ENCODE measurements around the gene CCDC87. TPM values are rescaled to one million over a fixed set of nuclear protein-coding genes. Genes with fewer than 3 reads are reported as not detected.

The CCDC87 gene
- total and polyA plus RNA-seq, 9 donors, result 0.13 to 0.60 (median 0.45) TPM

DNA sequence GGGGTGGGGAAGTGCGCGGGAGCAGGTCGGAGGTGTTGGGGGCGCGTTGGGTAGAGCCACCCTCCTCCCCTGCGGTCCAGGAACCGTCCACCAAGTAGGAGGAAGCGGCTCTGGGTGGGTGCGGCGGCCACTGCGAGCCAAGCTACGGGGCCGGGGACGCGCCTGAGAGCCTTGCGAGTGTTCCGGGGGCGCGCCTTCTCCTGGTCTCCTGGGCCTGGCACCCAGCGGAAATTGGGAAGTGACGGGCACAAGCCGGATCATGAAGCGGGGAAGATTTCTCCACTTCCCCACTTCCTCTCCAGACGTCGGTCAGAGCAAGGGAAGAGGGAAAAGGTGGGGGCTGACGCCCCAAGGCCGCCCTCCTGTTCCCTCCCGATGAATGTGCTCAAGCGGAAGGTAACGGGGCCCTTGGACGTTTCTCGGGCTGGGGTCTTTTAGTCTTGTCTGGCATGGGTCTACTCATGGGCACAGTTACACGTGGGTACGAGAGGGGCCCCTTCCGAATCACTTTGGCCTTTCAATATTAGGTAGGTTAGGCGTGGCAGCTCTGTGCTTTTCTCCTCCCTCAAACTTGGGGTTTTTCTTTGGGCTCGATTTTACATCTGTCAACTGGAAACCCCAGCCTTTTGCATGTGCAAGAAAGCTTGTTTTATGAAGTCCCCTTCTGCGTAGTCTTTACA lies 24.4 kb upstream of the CCDC87 start:
- Histone ChIP-seq H3K27ac (peak overlapping the region; percentile 77 to 92), H3K4me1 (ENCODE audit: insufficient read depth) (peaks cover 15% of the 10 kb centered on the region), H3K36me3 (no peaks in the 10 kb centered on the region), H3K27me3 (no peaks in the 10 kb centered on the region), H3K4me3 (peak overlapping the region; percentile 96), H3K9me3 (no peaks in the 10 kb centered on the region)
- no peak for DNase-seq
- TF ChIP-seq POLR2A (IDR thresholded peaks at IDR 0.05), result no peak
- TF ChIP-seq, protein P1, sequence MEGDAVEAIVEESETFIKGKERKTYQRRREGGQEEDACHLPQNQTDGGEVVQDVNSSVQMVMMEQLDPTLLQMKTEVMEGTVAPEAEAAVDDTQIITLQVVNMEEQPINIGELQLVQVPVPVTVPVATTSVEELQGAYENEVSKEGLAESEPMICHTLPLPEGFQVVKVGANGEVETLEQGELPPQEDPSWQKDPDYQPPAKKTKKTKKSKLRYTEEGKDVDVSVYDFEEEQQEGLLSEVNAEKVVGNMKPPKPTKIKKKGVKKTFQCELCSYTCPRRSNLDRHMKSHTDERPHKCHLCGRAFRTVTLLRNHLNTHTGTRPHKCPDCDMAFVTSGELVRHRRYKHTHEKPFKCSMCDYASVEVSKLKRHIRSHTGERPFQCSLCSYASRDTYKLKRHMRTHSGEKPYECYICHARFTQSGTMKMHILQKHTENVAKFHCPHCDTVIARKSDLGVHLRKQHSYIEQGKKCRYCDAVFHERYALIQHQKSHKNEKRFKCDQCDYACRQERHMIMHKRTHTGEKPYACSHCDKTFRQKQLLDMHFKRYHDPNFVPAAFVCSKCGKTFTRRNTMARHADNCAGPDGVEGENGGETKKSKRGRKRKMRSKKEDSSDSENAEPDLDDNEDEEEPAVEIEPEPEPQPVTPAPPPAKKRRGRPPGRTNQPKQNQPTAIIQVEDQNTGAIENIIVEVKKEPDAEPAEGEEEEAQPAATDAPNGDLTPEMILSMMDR (IDR thresholded peaks at IDR 0.05), result no peak
- no peak for TF ChIP-seq EP300 (IDR thresholded peaks at IDR 0.05)
- intact Hi-C loops (cut with DNase I), result no loop called here
- WGBS, 3 donors, result 0 to 1% (median 1%) methylated on average over 38 of the region's 38 CpGs

GRCh38 chr11:66616379-66617154 lies 23.7 kb upstream of the CCDC87 start, which contains the start of gene RBM14:
Gene RBM14 (plus strand): TSS chr11:66616630. CDS start chr11:66616721, 91 bp downstream.
- intact Hi-C loops (cut with DNase I), result no loop called here
- peak within 1 kb of the TSS; percentile 77 to 92 for H3K27ac ChIP-seq
- peak; percentile 98 to 99 (median 99) for DNase-seq
- no peaks in the 10 kb centered on the region for H3K9me3 ChIP-seq
- TF ChIP-seq POLR2A (IDR thresholded peaks at IDR 0.05), result peak; percentile 100
- TF ChIP-seq, protein P1 (IDR thresholded peaks at IDR 0.05), result peak in 1 of 3 donors; percentile 18
- no peak for TF ChIP-seq EP300 (IDR thresholded peaks at IDR 0.05)
- H3K4me1 ChIP-seq (ENCODE audit: insufficient read depth), result peaks cover 15% of the 10 kb centered on the region
- WGBS, 3 donors, result 0 to 1% (median 1%) methylated on average over 72 to 90 of the region's 90 CpGs
- no peaks in the 10 kb centered on the region for H3K36me3 ChIP-seq
- H3K27me3 ChIP-seq, result no peaks in the 10 kb centered on the region
- H3K4me3 ChIP-seq, result peak within 1 kb of the TSS; percentile 96

- Histone ChIP-seq H3K27ac (no peak overlapping the region), H3K4me3 (no peak overlapping the region), H3K9me3 (no peaks in the 10 kb centered on the region), H3K36me3 (no peaks in the 10 kb centered on the region), H3K27me3 (no peaks in the 10 kb centered on the region), H3K4me1 (ENCODE audit: insufficient read depth) (peaks cover 12% of the 10 kb centered on the region)
- WGBS, 3 donors, result 78 to 86% (median 80%) methylated on average over 13 of the region's 13 CpGs
- no peak for DNase-seq
- TF ChIP-seq, protein P1 (IDR thresholded peaks at IDR 0.05), result no peak
- no peak for TF ChIP-seq EP300 (IDR thresholded peaks at IDR 0.05)
- no peak for TF ChIP-seq POLR2A (IDR thresholded peaks at IDR 0.05)
- intact Hi-C loops (cut with DNase I), result no loop called here
These were observed 21.2 kb upstream of the CCDC87 start for GRCh38 chr11:66614073-66614472.

DNA sequence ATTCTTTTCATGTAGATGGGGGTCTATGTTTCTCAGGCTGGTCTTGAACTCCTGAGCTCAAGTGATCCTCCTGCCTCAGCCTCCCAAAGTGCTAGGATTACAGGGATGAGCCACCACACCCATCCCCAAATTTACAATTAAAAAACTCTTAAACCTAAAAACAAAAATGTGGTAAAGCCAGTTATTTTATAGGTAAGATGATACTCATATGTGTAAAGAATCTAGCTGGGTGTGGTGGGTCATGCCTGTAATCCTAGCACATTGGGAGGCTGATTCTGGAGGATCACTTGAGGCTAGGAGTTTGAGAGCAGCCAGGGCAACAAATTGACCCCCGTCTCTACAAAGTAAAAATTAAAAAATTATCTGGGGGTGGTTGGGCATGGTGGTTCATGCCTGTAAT lies 19.6 kb upstream of the CCDC87 start:
- Histone ChIP-seq H3K27ac (no peak overlapping the region), H3K36me3 (no peaks in the 10 kb centered on the region), H3K9me3 (no peaks in the 10 kb centered on the region), H3K27me3 (no peaks in the 10 kb centered on the region), H3K4me1 (ENCODE audit: insufficient read depth) (peaks cover 2% of the 10 kb centered on the region), H3K4me3 (no peak overlapping the region)
- intact Hi-C loops (cut with DNase I), result no loop called here
- TF ChIP-seq POLR2A (IDR thresholded peaks at IDR 0.05) (no peak), EP300 (IDR thresholded peaks at IDR 0.05) (no peak)
- TF ChIP-seq, protein P1 (IDR thresholded peaks at IDR 0.05), result no peak
- no peak for DNase-seq
- 76 to 88% (median 84%) methylated on average over 1 of the region's 1 CpG for WGBS, 3 donors

Data from ovary (tissue), 9 donors.